ENCODE data around the gene ALKAL2.

DNA sequence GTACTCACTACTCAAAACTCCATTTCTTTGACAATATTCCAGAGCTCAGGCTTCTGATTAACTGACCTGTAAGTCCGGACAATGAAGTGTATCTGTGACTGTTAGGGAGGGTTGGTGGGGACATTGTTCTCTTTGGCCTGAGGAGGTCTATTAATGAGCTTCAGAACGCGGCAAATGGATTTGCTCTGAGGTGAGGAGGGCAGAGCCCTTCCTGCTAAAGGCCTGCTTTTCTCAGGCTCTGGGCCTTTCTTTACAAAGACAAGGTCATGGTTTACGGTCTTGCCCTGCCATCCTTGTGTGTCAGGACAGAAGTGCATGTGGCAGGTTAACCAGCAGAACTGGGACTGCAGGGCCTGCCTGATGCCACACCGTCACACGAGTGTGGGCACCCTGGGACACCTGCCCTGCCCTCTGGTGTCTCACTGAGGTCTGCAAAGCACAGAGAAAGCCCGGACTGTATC lies 7.2 kb downstream of the ALKAL2 start:
- TF ChIP-seq CTCF (IDR thresholded peaks at IDR 0.05) (no peak), POLR2A (IDR thresholded peaks at IDR 0.05) (no peak)
